H1 (cell line): ENCODE results near the gene PUSL1. TPM values are rescaled to one million over a fixed set of nuclear protein-coding genes. Genes with fewer than 3 reads are reported as not detected.

ENCODE experiments used
- CTCF ChIA-PET: fragments of 300-600 bp; sonication (Branson Sonifier 250); formaldehyde crosslinking; loops from one replicate; lab custom pipeline; 2021; ENCODE audit not compliant: partially characterized antibody; lab: Charles Lee
- POLR2A ChIA-PET: fragments of 300-600 bp; sonication (Branson Sonifier 250); formaldehyde crosslinking; loops from one replicate; lab custom pipeline; 2021; ENCODE audit warnings: inconsistent platforms; ENCODE audit not compliant: partially characterized antibody; lab: Charles Lee
- DNase-seq, 2 experiments: peaks; one replicate each; pipeline versions ENCODE4 v3.0.0 to v3.0.0-alpha.2; 2010 to 2022; ENCODE audit warnings: low spot score in 2 of 2, low read depth in 1 of 2, mixed read lengths in 1 of 2
- FAIRE-seq: peaks from 2 replicates; lab custom pipeline; 2011; peaks lifted over from hg19 to GRCh38; lab: Jason Lieb, UNC
- H2AFZ ChIP-seq: 2 replicates; pipeline ENCODE4 v1.8.1; 2012; ENCODE audit warnings: low read length, inconsistent platforms
- H2AK5ac ChIP-seq: 2 replicates; pipeline ENCODE4 v1.6.1; 2013; ENCODE audit warnings: low read depth, low read length
- H2BK120ac ChIP-seq: replicated peaks from 2 replicates; pipeline ENCODE3; 2013; ENCODE audit warnings: low read depth, low read length, inconsistent platforms
- H2BK12ac ChIP-seq: 2 replicates; pipeline ENCODE4 v1.6.1; 2013; ENCODE audit warnings: low read depth, low read length
- H2BK15ac ChIP-seq: 2 replicates; pipeline ENCODE4 v1.6.1; 2013; ENCODE audit warnings: low read length
- H2BK20ac ChIP-seq: 2 replicates; pipeline ENCODE4 v1.6.1; 2013; ENCODE audit warnings: low read length
- H2BK5ac ChIP-seq: 2 replicates; pipeline ENCODE4 v1.6.1; 2013; ENCODE audit warnings: low read depth, low read length
- H3K14ac ChIP-seq: 2 replicates; pipeline ENCODE4 v1.6.1; 2013; ENCODE audit warnings: inconsistent platforms; ENCODE audit not compliant: insufficient read length
- H3K18ac ChIP-seq: 2 replicates; pipeline ENCODE4 v1.6.1; 2013; ENCODE audit warnings: low read length; ENCODE audit errors: extremely low read depth
- H3K23ac ChIP-seq: 2 replicates; pipeline ENCODE4 v1.6.1; 2013; ENCODE audit warnings: inconsistent platforms; ENCODE audit not compliant: insufficient read length
- H3K23me2 ChIP-seq: 2 replicates; pipeline ENCODE4 v1.6.1; 2013; ENCODE audit warnings: low read depth, low read length
- H3K27ac ChIP-seq: 2 replicates; pipeline ENCODE4 v1.6.1; 2011; ENCODE audit warnings: low read depth, low read length, inconsistent platforms
- H3K27me3 ChIP-seq, 4 experiments: replicated peaks in 1 of 4; 1 replicate in 1 of 4; 2 replicates in 3 of 4; pipeline versions ENCODE4 v1.6.1 to v1.8.1; 2011 to 2013; ENCODE audit warnings: low read length in 3 of 4, mild to moderate bottlenecking in 3 of 4, inconsistent platforms in 2 of 4, mixed read lengths in 2 of 4, moderate library complexity in 1 of 4; ENCODE audit not compliant: control insufficient read depth in 3 of 4, insufficient read depth in 3 of 4; ENCODE audit errors: extremely low read depth in 1 of 4
- H3K36me3 ChIP-seq, 4 experiments: 2 replicates each; pipeline versions ENCODE4 v1.6.1 to v1.8.1; 2011 to 2013; ENCODE audit warnings: mild to moderate bottlenecking in 4 of 4, low read length in 3 of 4, moderate library complexity in 2 of 4, control low read depth in 1 of 4, inconsistent platforms in 1 of 4; ENCODE audit not compliant: insufficient read depth in 4 of 4, control insufficient read depth in 2 of 4
- H3K4ac ChIP-seq: replicated peaks from 2 replicates; pipeline ENCODE3; 2013; ENCODE audit warnings: low read length, low read depth, mixed read lengths, inconsistent platforms; ENCODE audit not compliant: insufficient read length
- H3K4me1 ChIP-seq, 4 experiments: replicated peaks in 1 of 4; 1 replicate in 1 of 4; 2 replicates in 3 of 4; pipeline versions ENCODE4 v1.6.1 to v1.8.1; 2011 to 2013; ENCODE audit warnings: low read length in 3 of 4, inconsistent platforms in 2 of 4, mixed read lengths in 1 of 4; ENCODE audit not compliant: insufficient read depth in 4 of 4, control insufficient read depth in 3 of 4
- H3K4me2 ChIP-seq, 2 experiments: 2 replicates each; pipeline versions ENCODE4 v1.6.1 to v1.8.1; 2011 to 2013; ENCODE audit warnings: low read depth in 2 of 2, low read length in 2 of 2, control low read depth in 1 of 2, inconsistent platforms in 1 of 2, mild to moderate bottlenecking in 1 of 2; ENCODE audit not compliant: insufficient read depth in 1 of 2
- H3K4me3 ChIP-seq, 4 experiments: fragments of 200-600, 300-600 bp in 1 of 4; sonication (generic), shearing (Covaris generic), sonication (Bioruptor Twin) in 1 of 4; 2 replicates each; pipeline versions ENCODE4 v1.5.1 to v1.8.1; 2011 to 2016; ENCODE audit warnings: low read length in 4 of 4, low read depth in 3 of 4, control low read depth in 2 of 4, inconsistent platforms in 2 of 4, mild to moderate bottlenecking in 2 of 4, mixed read lengths in 1 of 4, moderate library complexity in 1 of 4; ENCODE audit not compliant: insufficient read depth in 2 of 4; ENCODE audit errors: extremely low read depth in 1 of 4
- H3K56ac ChIP-seq: replicated peaks from 2 replicates; pipeline ENCODE3; 2013; ENCODE audit warnings: low read depth, mild to moderate bottlenecking, mixed read lengths, low read length, inconsistent platforms; ENCODE audit not compliant: insufficient read length
- H3K79me1 ChIP-seq: 2 replicates; pipeline ENCODE4 v1.6.1; 2013; ENCODE audit warnings: low read depth, low read length, control low read depth
- H3K79me2 ChIP-seq, 2 experiments: 2 replicates each; pipeline versions ENCODE4 v1.6.1 to v1.8.1; 2012 to 2013; ENCODE audit warnings: low read length in 2 of 2, mild to moderate bottlenecking in 2 of 2, inconsistent platforms in 1 of 2; ENCODE audit not compliant: insufficient read depth in 2 of 2, control insufficient read depth in 1 of 2
- H3K9ac ChIP-seq, 4 experiments: replicated peaks in 1 of 4; 1 replicate in 1 of 4; 2 replicates in 3 of 4; pipeline versions ENCODE4 v1.6.1 to v1.8.1; 2011 to 2013; ENCODE audit warnings: low read depth in 3 of 4, low read length in 3 of 4, control low read depth in 2 of 4, mild to moderate bottlenecking in 2 of 4, moderate library complexity in 2 of 4, inconsistent platforms in 1 of 4; ENCODE audit errors: extremely low read depth in 1 of 4
- H3K9me3 ChIP-seq, 2 experiments: 2 replicates each; pipeline versions ENCODE4 v1.6.1 to v1.8.1; 2012 to 2013; ENCODE audit warnings: mild to moderate bottlenecking in 2 of 2, moderate library complexity in 2 of 2, control low read depth in 1 of 2, inconsistent platforms in 1 of 2, low read depth in 1 of 2, low read length in 1 of 2, mixed read lengths in 1 of 2; ENCODE audit not compliant: insufficient read depth in 2 of 2
- H4K20me1 ChIP-seq, 2 experiments: replicated peaks in 1 of 2; 2 replicates each; pipeline versions ENCODE3 to v1.8.1; 2011 to 2013; ENCODE audit warnings: inconsistent platforms in 2 of 2, low read length in 2 of 2, mild to moderate bottlenecking in 1 of 2; ENCODE audit not compliant: insufficient read depth in 2 of 2, control insufficient read depth in 1 of 2
- H4K5ac ChIP-seq: 2 replicates; pipeline ENCODE4 v1.6.1; 2013; ENCODE audit warnings: low read length, low read depth, mixed read lengths, inconsistent platforms; ENCODE audit not compliant: insufficient read length
- H4K8ac ChIP-seq: 2 replicates; pipeline ENCODE4 v1.8.0; 2013; ENCODE audit warnings: mild to moderate bottlenecking, moderate library complexity, low read length, inconsistent platforms; ENCODE audit not compliant: insufficient read depth; ENCODE audit errors: extremely low read depth
- H4K91ac ChIP-seq: replicated peaks from 2 replicates; pipeline ENCODE3; 2013; ENCODE audit warnings: low read length, mixed read lengths, inconsistent platforms; ENCODE audit not compliant: insufficient read length
- ATF3 ChIP-seq: IDR thresholded peaks from 2 replicates; pipeline ENCODE4 v1.6.1; 2011; ENCODE audit warnings: low read depth, mild to moderate bottlenecking, low read length; ENCODE audit not compliant: insufficient read depth
- BACH1 ChIP-seq: IDR thresholded peaks from 2 replicates; pipeline ENCODE4 v1.6.1; 2012; ENCODE audit warnings: low read length, improper control_type of control experiment
- CBX5 ChIP-seq: fragments of 300-800, 300-1000 bp; sonication (generic); IDR thresholded peaks from 2 replicates; pipeline ENCODE4 v1.7.1; 2016; ENCODE audit warnings: antibody characterized with exemption, low read length, low read depth
- CBX8 ChIP-seq: fragments of 300-800, 300-1000 bp; sonication (generic); IDR thresholded peaks from 2 replicates; pipeline ENCODE4 v1.7.1; 2016; ENCODE audit warnings: low read depth, low read length, borderline replicate concordance
- CEBPB ChIP-seq: IDR thresholded peaks from 2 replicates; pipeline ENCODE4 v1.6.1; 2012; ENCODE audit warnings: low read depth, low read length
- GTF2F1 ChIP-seq: IDR thresholded peaks from 2 replicates; pipeline ENCODE4 v1.6.1; 2012; ENCODE audit warnings: low read depth, low read length, improper control_type of control experiment, borderline replicate concordance
- PHF8 ChIP-seq: fragments of 200-600 bp; sonication (generic); conservative IDR thresholded peaks from 2 replicates; pipeline ENCODE4 v1.7.1; 2012; ENCODE audit warnings: low read depth, mild to moderate bottlenecking, inconsistent platforms, low read length, moderate library complexity
- RAD21 ChIP-seq, 2 experiments: IDR thresholded peaks in 1 of 2; conservative IDR thresholded peaks in 1 of 2; 2 replicates each; pipeline ENCODE4 v1.6.1; 2011; ENCODE audit warnings: low read depth in 2 of 2, low read length in 2 of 2, improper control_type of control experiment in 1 of 2, inconsistent platforms in 1 of 2, mild to moderate bottlenecking in 1 of 2, moderate library complexity in 1 of 2
- SP4 ChIP-seq: IDR thresholded peaks from 2 replicates; pipeline ENCODE4 v1.6.1; 2012; ENCODE audit warnings: low read length, inconsistent platforms
- SUZ12 ChIP-seq: fragments of 200-600 bp; sonication (generic); IDR thresholded peaks from 2 replicates; pipeline ENCODE4 v1.6.1; 2012; ENCODE audit warnings: mild to moderate bottlenecking, inconsistent platforms, low read length, moderate library complexity, mixed read lengths
- WGBS, 2 experiments: shearing (Covaris generic) in 1 of 2; methylation state at CpG; one replicate each; pipeline versions ENCODE4 v1.1.6 to v1.1.7; 2013 to 2015; ENCODE audit warnings: low lambda C conversion rate in 2 of 2, mixed read lengths in 2 of 2, inconsistent platforms in 1 of 2, low coverage in 1 of 2, missing lambda C conversion rate in 1 of 2; ENCODE audit not compliant: insufficient replicate concordance in 2 of 2, insufficient coverage in 1 of 2, insufficient read length in 1 of 2; ENCODE audit errors: extremely low coverage in 1 of 2, missing lambda C conversion rate in 1 of 2; 5-methylcytosine and 5-hydroxymethylcytosine counted together
- polyA plus RNA-seq, 7 experiments: library from polyadenylated mRNA; depleted of rRNA in 3 of 7; stranded (reverse) in 5 of 7; unstranded in 2 of 7; fragments of >200 nt in 5 of 7; fragments of 200-250 nt in 2 of 7; gene quantifications; 1 replicate in 5 of 7; 2 replicates in 1 of 7; 4 replicates in 1 of 7; pipeline versions ENCODE4 v1.2.1 to v1.2.3, GENCODE V29; 2011 to 2013; ENCODE audit warnings: missing spikeins in 2 of 7, mixed read lengths in 2 of 7
- total RNA-seq: library from RNA; stranded (reverse); fragmentation: NEBNext Ultra II Directional; extraction: Animal tissue kit (Norgen Biotek cat#: 25700); gene quantifications from 2 replicates; pipeline ENCODE4 v1.2.1, GENCODE V29; 2021

PUSL1 gene
- total and polyA plus RNA-seq, 2 of the 8 experiments (the other 6 are each of a cell fraction or from before 2014, with no cell fraction given) = 38.8 to 87.4 TPM

GRCh38 chr1:1270813-1271212, 37.6 kb upstream of the PUSL1 start:
- Histone ChIP-seq H3K27ac (no peak overlapping the region), H3K79me2 (peaks cover 12 to 47% of the 10 kb centered on the region in 2 experiments; a peak in 3 of 4 replicates), H3K4me1 (peaks cover 0 to 17% (median 8%) of the 10 kb centered on the region in 4 experiments; a peak in 5 of 7 replicates), H4K8ac (peak overlapping the region; percentile 68; the same call in 1 of the 2 replicates), H3K79me1 (peaks cover 28% of the 10 kb centered on the region), H3K14ac (no peak overlapping the region), H2AK5ac (no peak overlapping the region), H4K20me1 (peaks cover 20 to 34% of the 10 kb centered on the region in 2 experiments), H3K18ac (no peak overlapping the region), H2BK15ac (no peak overlapping the region), H4K5ac (no peak overlapping the region), H4K91ac (no peak overlapping the region), H3K23ac (no peak overlapping the region), H3K9ac (no peak overlapping the region), H3K4ac (no peak overlapping the region), H2BK120ac (no peak overlapping the region), H2BK12ac (no peak overlapping the region), H2AFZ (no peak overlapping the region), H2BK20ac (no peak overlapping the region), H3K27me3 (no peaks in the 10 kb centered on the region; a peak in 1 of 7 replicates), H3K4me2 (no peak overlapping the region; a peak in 1 of 4 replicates), H3K56ac (no peak overlapping the region), H3K9me3 (no peaks in the 10 kb centered on the region), H3K4me3 (no peak overlapping the region), H2BK5ac (0 out of 2 replicates have a peak overlapping the region, but pooled peaks have one; percentile 44), H3K23me2 (peaks cover 12% of the 10 kb centered on the region; the same call in 1 of the 2 replicates), H3K36me3 (peaks cover 4 to 12% (median 5%) of the 10 kb centered on the region in 4 experiments; a peak in 6 of 8 replicates)
- no peak for FAIRE-seq
- no peak for DNase-seq
- TF ChIP-seq SP4 (no peak), GTF2F1 (no peak), ATF3 (no peak), PHF8 (no peak), RAD21 (IDR thresholded peaks at IDR 0.05 in 1 of 2, conservative IDR thresholded peaks at IDR 0.05 in 1 of 2; ENCODE audit: low read depth in 2 of 2, low read length in 2 of 2) (no peak), BACH1 (no peak), CEBPB (no peak), CBX5 (no peak), CBX8 (no peak), SUZ12 (no peak)
- ChIA-PET CTCF (interaction anchor here (0.5 to 2.2 kb wide), 7 partner anchors 11 to 269 kb away, joined by 3 to 7 read pairs (median 3); no protein-coding TSS in a partner anchor), POLR2A (interaction anchor here (1.2 to 2.6 kb wide), 5 partner anchors 10 to 184 kb away, joined by 3 to 16 read pairs (median 4); no protein-coding TSS in a partner anchor)
- WGBS, 2 experiments = 91% methylated on average over 7 of the region's 7 CpGs; no CpG with 5 or more reads in 1 of the 2 experiments
